Prostate gland (tissue), 2 donors: ENCODE measurements around the gene SLC52A3. TPM values are rescaled to one million over a fixed set of nuclear protein-coding genes. Genes with fewer than 3 reads are reported as not detected.

ENCODE experiments used
- DNase-seq: peaks from one replicate; pipeline ENCODE4 v3.0.0-alpha.2; 2019; ENCODE audit warnings: low spot score
- H3K27ac ChIP-seq, 2 donors: fragments of 200-600 bp; sonication (generic); 2 replicates each; pipeline ENCODE4 v1.5.1; 2017 to 2019
- H3K27me3 ChIP-seq: fragments of 200-600 bp; sonication (generic); replicated peaks from 2 replicates; pipeline ENCODE4 v1.5.1; 2019; ENCODE audit not compliant: insufficient read depth
- H3K36me3 ChIP-seq, 2 donors: fragments of 200-600 bp; sonication (generic); 1 replicate in 1 of 2; 2 replicates in 1 of 2; pipeline versions ENCODE4 v1.5.1 to v1.8.1; 2017 to 2019
- H3K4me1 ChIP-seq: fragments of 200-600 bp; sonication (generic); replicated peaks from 2 replicates; pipeline ENCODE4 v1.5.1; 2019
- H3K4me3 ChIP-seq, 2 donors: fragments of 200-600 bp; sonication (generic); 2 replicates each; pipeline ENCODE4 v1.5.1; 2017 to 2019
- H3K9me3 ChIP-seq: fragments of 200-600 bp; sonication (generic); 2 replicates; pipeline ENCODE4 v1.5.1; 2017
- POLR2A ChIP-seq: fragments of 450-650 bp; IDR thresholded peaks from one replicate; pipeline ENCODE4 v1.6.1; 2016; ENCODE audit warnings: antibody characterized with exemption, mild to moderate bottlenecking
- POLR2AphosphoS5 ChIP-seq: sonication (generic); formaldehyde crosslinking; IDR thresholded peaks from one replicate; pipeline ENCODE4 v1.6.1; 2017; ENCODE audit warnings: antibody characterized with exemption
- WGBS: methylation state at CpG from one replicate; pipeline ENCODE4 v1.1.5; 2018; 5-methylcytosine and 5-hydroxymethylcytosine counted together
- intact Hi-C: fragments of 100-400 bp; cut with DNase I; formaldehyde crosslinking; loops from one replicate; pipeline ENCODE4 v1.14.2; 2022
- total RNA-seq, 2 donors: library from RNA; depleted of rRNA; stranded (reverse); fragments of >200 nt; gene quantifications; one replicate each; pipeline ENCODE4 v1.1.0, GENCODE V29; 2016
- TF ChIP-seq, protein P1 (sequence below), 4 experiments: fragments of 200-600 bp in 2 of 4; fragments of 450-650 bp in 2 of 4; sonication (generic) in 2 of 4; IDR thresholded peaks; 1 replicate in 3 of 4; 2 replicates in 1 of 4; pipeline ENCODE4 v1.5.1; 2016 to 2019; ENCODE audit warnings: antibody characterized with exemption in 4 of 4, mild to moderate bottlenecking in 2 of 4, moderate library complexity in 2 of 4

The SLC52A3 gene
- total RNA-seq, 2 donors from 2014 or later: 34.3 to 221 TPM

DNA sequence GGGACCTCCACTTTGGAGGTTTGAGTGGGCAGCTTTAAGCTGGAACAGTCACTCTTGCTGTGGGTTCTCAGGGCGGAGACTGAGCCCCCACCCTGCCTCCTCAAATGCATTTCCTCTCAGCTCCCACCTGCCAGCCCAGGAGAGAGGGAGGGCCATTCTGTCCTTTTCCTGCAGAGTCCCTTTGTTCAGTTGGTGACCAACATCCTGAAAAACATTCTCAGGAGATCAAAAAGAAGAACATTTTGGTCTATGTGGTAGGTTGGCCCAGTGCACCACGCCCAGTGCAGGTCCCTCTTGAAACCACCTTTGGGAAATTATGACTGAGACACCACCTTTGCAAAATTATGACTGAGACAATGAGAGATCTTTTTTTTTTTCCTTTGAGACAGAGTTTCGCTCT is 13.4 kb downstream of the SLC52A3 start:
- Histone ChIP-seq H3K9me3 (no peaks in the 10 kb centered on the region), H3K4me3 (no peak overlapping the region), H3K4me1 (no peaks in the 10 kb centered on the region), H3K27me3 (no peaks in the 10 kb centered on the region), H3K36me3 (no peaks in the 10 kb centered on the region), H3K27ac (peak overlapping the region in 1 of 2 donors; percentile 55)
- WGBS: 88% methylated on average over 3 of the region's 3 CpGs
- no peak for TF ChIP-seq POLR2AphosphoS5
- TF ChIP-seq, protein P1, sequence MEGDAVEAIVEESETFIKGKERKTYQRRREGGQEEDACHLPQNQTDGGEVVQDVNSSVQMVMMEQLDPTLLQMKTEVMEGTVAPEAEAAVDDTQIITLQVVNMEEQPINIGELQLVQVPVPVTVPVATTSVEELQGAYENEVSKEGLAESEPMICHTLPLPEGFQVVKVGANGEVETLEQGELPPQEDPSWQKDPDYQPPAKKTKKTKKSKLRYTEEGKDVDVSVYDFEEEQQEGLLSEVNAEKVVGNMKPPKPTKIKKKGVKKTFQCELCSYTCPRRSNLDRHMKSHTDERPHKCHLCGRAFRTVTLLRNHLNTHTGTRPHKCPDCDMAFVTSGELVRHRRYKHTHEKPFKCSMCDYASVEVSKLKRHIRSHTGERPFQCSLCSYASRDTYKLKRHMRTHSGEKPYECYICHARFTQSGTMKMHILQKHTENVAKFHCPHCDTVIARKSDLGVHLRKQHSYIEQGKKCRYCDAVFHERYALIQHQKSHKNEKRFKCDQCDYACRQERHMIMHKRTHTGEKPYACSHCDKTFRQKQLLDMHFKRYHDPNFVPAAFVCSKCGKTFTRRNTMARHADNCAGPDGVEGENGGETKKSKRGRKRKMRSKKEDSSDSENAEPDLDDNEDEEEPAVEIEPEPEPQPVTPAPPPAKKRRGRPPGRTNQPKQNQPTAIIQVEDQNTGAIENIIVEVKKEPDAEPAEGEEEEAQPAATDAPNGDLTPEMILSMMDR (IDR thresholded peaks at IDR 0.05): no peak
- TF ChIP-seq POLR2A: no peak
- intact Hi-C loops: no loop called here
- no peak for DNase-seq

DNA sequence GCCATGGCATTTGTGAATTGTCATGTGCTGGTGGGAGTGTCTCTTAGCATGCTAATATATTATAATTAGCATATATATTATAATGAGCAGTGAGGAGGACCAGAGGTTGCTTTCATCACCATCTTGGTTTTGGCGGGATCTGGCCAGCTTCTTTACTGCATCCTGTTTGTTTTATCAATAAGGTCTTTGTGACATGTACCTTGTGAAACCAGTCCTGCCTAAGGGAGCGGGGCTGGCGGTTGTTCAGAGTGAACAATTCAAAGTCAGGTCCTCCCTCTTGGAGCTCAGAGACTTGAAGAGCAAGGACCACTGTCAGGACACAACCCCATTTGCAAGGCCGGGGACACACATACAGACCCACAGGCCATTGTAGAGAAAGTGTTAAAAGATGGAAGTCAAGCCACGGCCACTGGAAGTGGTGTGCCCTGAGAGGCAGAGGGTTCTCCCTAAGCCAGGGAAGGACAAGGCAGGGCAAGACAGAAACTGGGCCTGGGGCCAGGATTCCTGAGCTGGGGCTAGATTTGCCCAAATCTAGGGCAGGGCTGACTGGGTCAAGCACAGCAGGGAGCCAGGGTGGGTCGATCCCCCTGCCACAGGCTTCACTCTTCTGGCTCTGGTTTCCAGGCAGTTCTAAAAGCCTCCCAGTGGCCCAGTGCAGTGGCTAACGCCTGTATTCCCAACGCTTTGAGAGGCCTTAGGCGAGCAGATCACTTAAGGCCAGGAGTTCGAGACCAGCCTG is 14.2 kb downstream of the SLC52A3 start:
- Histone ChIP-seq H3K27me3 (no peaks in the 10 kb centered on the region), H3K9me3 (no peaks in the 10 kb centered on the region), H3K27ac (peak overlapping the region; percentile 55 to 66), H3K36me3 (no peaks in the 10 kb centered on the region), H3K4me3 (no peak overlapping the region), H3K4me1 (no peaks in the 10 kb centered on the region)
- intact Hi-C loops: no loop called here
- WGBS: 58% methylated on average over 10 of the region's 10 CpGs
- peak; percentile 48 for DNase-seq
- TF ChIP-seq, protein P1 (IDR thresholded peaks at IDR 0.05): no peak
- peak; percentile 53 for TF ChIP-seq POLR2AphosphoS5
- TF ChIP-seq POLR2A: no peak

DNA sequence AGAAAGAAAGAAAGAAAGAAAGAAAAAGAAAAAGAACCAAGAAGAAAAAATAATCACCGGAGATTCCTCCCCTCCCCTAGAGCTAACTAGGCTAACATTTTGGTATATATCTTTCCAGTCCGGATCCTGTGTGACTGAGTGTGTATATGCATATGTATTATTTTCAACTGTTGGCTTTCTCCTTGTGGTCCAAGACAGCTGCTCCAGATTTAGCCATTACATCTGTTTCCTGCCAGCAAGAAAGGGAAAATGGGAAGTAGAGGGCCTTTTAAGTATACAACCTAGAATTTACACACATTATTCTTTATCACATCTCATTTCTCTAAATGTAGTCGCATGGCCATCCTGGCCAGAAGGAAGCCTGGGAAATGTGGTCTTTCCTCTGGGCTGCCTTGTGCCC is 15.2 kb downstream of the SLC52A3 start:
- intact Hi-C loops: no loop called here
- H3K4me1 ChIP-seq: no peaks in the 10 kb centered on the region
- no peak for TF ChIP-seq POLR2AphosphoS5
- no peak for TF ChIP-seq POLR2A
- TF ChIP-seq, protein P1 (IDR thresholded peaks at IDR 0.05): no peak
- H3K36me3 ChIP-seq: no peaks in the 10 kb centered on the region
- WGBS: 63% methylated on average over 3 of the region's 3 CpGs
- no peak for DNase-seq
- H3K27ac ChIP-seq: peak overlapping the region; percentile 55 to 66
- H3K27me3 ChIP-seq: no peaks in the 10 kb centered on the region
- no peak overlapping the region for H3K4me3 ChIP-seq
- no peaks in the 10 kb centered on the region for H3K9me3 ChIP-seq

DNA sequence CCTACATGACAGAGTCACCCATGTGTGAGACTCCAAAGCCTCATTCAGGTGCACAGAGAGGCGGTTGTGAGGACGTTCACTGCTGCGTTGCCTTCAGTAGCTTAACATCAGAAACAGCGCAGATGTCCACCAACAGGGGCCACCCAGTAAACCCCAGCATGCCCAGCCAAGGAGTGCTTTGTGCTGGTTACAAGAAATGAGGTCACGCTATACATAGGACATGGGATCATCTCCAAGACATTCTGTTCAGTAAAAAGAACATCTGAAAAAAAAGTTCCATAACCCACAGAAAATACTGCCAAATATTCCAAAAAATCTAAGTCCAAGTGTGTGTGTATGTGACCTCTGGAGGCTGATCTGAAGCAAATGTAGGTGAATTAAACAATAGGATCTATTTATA is 16.0 kb downstream of the SLC52A3 start:
- H3K27me3 ChIP-seq: no peaks in the 10 kb centered on the region
- H3K36me3 ChIP-seq: no peaks in the 10 kb centered on the region
- no peaks in the 10 kb centered on the region for H3K9me3 ChIP-seq
- H3K4me3 ChIP-seq: no peak overlapping the region
- no peak overlapping the region for H3K27ac ChIP-seq
- WGBS: 76% methylated on average over 5 of the region's 5 CpGs
- no peaks in the 10 kb centered on the region for H3K4me1 ChIP-seq
- intact Hi-C loops: no loop called here
- DNase-seq: no peak
- TF ChIP-seq, protein P1 (IDR thresholded peaks at IDR 0.05): no peak
- TF ChIP-seq POLR2AphosphoS5 (no peak), POLR2A (no peak)

DNA sequence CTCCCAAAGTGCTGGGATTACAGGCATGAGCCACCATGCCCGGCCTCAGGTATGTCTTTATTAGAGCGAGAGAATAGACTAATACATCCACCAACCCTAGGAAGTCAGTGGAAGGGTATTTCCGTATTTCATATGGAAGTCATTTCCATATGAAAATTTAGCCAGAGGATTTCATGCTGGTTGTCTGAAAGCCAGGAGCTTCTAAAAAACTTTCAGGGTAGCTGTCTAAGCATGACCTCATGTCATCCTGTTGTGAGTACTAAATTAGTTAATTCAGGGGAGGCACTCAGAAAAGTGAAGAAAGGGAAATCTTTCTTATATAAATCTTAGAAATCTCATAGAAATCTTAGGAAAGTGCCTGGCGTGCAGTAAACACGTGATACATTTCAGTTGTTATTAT is 16.5 kb downstream of the SLC52A3 start:
- Histone ChIP-seq H3K36me3 (no peaks in the 10 kb centered on the region), H3K27ac (no peak overlapping the region), H3K9me3 (no peaks in the 10 kb centered on the region), H3K4me3 (no peak overlapping the region), H3K4me1 (no peaks in the 10 kb centered on the region), H3K27me3 (no peaks in the 10 kb centered on the region)
- DNase-seq: no peak
- TF ChIP-seq POLR2AphosphoS5 (no peak), POLR2A (no peak)
- TF ChIP-seq, protein P1 (IDR thresholded peaks at IDR 0.05): no peak
- WGBS: 90% methylated on average over 5 of the region's 5 CpGs
- intact Hi-C loops: no loop called here
